Stimulated activated CD4-positive, alpha-beta T cell treated with anti-CD3 and anti-CD28 coated beads, TNF-alpha, amount 100 ng/mL, for 4 hours (primary cell): Measurements from ENCODE around the gene AFP.

ENCODE experiments used
- DNase-seq, 3 experiments: peaks; one replicate each; pipeline ENCODE4 v3.0.0-alpha.2; 2020; ENCODE audit warnings: low read depth in 3 of 3

The AFP gene

DNA sequence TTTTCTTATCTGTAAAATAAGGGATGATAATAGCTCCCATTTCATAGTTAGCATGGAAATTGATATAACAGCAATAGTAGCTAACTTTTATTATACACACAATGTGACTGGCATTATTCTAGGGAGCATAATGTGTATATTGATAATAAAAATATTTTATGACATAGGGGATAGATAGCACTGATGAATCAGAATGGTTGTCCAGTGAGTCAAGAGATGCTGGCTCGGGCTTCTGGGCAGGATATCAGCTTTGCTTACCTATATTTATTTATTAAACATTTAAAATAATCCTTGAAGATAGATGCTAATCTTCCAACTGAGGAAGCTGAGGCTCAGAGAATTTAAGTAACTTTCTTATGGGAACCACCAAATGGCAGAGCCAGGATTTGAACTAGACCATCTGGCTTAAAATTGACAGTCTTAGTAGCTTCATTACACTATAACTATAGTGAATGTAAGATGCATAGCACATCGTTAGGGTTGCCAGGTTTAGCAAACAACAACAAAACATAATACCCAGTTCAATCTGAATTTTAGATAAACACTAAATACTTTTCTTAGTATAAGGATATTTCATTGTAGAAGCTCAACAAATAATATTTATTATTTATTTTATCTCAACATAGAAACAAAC is 2.7 kb downstream of the AFP start:
- DNase-seq, result no peak

DNA sequence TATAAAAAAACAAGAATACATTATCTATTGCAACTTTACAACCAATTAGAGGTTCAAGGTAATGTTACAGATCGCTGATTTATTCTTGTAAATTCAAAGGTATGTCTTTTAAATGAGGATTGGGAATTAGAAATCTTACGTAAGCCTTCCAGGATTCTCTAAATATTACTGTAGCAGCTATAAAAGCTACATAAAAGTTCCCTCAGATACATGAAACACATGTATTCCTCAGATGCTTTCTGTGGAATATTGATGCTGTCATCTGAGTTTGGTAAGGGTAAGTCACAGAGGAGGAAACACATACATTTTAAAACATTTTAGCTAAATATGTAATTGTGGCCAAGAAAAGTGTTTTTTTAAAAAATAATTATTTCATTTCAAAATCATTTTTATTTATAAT is 3.4 kb downstream of the AFP start:
- no peak for DNase-seq

DNA sequence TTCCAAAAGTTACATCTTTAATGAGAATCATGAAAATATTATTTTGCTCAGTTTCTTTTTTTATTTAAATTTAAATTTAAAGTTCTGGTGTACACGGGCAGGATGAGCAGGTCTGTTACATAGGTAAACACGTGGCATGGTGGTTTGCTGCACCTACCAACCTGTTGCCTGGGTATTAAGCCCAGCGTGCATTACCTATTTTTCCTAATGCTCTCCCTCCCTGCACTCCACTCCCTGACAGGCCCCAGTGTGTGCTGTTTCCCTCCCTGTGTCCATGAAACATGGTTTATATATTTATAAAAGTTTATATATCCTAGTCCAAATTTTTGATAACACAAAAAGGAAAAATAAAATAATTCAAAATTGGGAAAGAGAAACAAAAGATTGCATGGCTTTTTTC is 4.0 kb downstream of the AFP start:
- no peak for DNase-seq

DNA sequence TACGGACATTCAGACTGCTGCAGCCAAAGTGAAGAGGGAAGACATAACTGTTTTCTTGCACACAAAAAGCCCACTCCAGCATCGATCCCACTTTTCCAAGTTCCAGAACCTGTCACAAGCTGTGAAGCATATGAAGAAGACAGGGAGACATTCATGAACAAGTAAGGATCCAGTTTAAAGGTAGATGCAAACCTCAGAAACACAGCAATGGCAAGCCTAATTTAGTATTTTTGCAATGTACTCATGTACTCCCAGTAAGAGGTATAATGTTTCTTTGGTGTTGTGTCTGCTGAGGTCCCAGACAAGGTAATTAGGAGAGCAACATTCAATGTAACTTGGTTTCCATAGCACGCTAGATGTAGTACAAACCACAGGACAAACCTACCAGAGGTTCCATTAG is 4.6 kb downstream of the AFP start:
- no peak for DNase-seq

DNA sequence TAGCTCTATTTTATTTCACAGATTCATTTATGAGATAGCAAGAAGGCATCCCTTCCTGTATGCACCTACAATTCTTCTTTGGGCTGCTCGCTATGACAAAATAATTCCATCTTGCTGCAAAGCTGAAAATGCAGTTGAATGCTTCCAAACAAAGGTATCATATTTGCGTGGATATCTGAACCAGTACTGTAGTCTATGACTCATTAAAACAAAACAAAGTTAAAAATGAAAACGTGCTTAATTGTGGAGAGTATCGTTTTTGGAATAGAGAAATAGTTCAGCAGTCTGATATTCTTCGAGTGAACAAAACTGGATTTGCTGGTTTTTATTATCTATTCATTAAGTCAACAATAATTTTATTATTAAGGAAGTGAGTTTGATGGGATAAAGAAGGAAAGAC is 6.3 kb downstream of the AFP start:
- DNase-seq, result no peak

DNA sequence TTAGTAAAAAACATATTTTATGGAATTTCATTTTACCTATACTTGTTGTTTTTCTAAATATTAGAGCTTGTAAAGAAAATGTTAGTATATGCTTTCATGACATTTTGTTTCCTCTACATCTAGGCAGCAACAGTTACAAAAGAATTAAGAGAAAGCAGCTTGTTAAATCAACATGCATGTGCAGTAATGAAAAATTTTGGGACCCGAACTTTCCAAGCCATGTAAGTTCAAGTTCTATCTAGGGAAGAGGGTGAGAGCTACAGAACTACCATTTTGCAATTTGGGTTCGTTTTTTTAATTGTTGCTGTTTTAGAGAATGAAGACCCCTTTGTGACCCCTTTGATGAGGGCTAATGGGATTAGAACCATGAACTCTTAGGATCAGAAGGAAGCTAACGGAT is 7.2 kb downstream of the AFP start:
- DNase-seq, result no peak

DNA sequence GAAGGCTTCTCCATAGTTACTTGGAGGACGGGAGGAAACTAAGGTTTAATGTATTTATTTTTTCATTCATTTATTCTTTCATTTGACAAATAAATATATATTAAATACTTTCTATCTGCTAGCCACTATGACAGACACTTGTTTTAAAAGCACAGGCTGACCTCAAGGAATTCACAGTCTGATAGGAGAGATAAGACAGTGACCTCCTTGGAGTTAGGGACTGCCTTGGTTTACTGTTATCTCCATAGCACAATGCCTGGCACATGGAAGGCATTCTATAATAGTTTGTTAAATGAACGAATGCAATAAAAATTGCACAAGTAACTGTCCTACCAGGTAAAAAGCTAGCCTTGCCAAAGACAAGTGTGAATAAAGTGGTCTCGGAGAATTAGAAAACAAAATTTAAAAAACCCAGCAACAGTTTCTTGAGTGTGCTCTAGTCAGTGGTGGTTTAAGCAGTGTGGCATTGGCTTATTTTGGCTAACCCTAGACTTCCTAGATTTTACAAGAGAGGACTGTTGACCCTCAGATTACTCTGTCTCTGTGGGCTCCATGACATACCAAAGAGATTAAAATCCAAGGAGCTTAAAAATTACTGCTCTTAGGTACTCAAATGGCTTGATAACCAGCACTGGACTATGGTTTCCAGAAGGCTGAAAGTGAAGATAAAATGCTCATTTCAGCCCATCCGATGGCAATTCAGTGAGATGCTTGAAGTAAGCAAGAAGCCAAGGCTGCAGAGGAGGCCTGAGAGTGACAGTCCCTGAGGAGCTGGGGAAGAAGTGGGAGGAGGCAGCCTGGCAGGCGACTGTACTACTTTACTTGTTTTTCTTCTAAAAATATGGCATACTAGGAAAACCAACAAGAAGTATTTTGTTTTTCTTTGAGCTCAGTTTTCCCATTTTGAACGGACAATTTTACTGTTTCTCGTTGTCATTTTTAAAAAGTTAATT is 9.6 kb downstream of the AFP start:
- no peak for DNase-seq

DNA sequence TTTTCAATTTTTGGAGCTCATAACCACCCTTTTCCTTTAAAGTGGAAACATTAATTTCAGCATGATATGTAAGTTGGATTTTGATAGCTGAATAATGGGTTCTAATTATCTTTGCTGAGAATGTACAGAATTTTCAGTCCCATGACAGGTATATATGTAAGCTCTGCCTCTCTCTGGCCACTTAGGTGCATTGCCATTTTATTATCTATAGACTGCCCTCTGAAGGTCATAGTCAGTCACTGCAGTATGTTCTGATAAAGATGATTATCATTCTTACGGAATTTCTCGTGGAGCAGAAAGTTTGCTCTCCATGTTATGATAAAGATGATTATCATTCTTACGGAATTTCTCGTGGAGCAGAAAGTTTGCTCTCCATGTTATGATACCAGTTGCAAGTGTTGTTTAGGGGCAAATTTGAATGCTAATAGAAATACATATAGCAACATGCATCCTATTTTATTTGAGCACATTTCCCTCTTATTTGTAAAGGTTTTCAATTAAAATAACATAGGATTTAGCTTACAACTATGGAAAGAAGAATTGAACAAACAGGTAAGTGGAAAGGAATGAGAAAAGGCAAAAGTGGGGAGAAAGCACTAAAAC is 10.4 kb downstream of the AFP start:
- no peak for DNase-seq

DNA sequence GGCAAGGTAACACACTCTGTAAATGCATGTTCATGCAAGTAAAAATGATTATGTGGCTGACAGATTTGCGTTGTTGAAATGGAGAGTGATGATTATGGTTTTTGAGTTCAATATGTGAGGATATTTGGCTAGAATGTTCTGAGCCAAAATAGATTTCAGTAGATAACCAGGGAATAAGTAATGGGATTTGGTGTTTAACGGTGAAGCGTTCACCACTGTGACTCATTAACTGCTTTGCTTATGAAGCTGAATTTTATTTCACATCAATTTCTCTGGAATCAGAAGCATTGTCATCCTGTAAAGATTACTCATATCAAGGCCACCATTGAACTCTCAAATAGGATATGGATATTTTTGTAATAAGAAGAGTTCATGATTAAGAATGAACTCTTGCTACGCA is 11.7 kb downstream of the AFP start:
- DNase-seq, result no peak

DNA sequence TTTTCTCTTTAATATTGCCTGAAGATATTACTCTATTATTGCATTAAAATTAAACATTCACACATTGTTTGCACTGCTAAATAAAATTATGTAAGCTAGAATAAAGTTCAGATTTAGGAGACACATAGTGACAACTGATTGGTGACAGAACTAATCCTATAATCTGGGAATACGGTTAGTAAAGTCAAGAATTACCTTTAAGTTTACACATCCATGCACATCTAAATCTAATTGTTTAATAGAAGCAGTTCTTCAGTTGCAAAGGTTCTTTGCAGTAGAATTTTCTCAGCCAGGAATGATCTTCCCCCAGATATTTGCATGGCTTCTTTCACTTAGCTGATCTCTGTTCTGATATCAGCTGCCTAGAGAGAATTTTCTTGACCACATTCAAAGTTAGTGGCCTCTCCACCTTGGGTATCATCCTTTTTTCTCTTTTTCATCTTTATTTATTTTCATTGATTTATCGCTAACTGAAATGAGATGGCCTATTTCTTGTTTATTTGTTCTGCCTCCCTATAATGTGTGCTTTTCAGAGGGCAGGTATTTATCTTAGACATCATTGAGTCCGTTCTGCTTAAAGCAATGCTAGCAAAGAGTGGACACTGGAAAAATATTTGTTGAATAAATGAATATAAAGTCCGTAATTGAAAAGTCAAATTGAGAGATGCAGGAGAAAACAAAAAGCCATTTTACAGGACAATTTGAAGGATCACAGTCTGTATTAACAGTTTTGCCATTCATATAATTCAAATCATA is 12.6 kb downstream of the AFP start:
- no peak for DNase-seq

DNA sequence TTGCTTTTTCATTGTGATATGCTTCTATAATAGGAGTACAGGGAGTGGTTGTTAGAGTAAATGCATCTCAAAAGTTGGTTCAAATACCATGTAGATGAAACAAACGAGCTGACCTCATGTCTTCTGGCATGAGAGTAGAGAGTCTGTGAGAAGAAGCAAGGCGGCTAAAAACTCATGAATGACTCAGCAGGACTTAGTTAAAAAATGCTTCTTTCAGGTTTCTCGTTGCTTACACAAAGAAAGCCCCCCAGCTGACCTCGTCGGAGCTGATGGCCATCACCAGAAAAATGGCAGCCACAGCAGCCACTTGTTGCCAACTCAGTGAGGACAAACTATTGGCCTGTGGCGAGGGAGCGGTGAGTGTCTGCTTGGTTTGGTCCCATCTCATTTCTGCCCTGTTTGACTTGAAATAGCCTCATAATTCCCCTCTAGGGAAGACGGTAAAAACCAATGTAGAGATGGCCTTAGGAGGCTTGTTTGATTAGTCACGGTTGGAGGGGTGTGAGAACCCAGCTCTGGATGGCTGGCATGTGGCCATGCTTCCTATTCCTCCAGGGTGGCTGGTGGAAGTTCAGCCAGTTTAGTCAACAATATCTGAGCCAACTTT is 14.5 kb downstream of the AFP start:
- no peak for DNase-seq

DNA sequence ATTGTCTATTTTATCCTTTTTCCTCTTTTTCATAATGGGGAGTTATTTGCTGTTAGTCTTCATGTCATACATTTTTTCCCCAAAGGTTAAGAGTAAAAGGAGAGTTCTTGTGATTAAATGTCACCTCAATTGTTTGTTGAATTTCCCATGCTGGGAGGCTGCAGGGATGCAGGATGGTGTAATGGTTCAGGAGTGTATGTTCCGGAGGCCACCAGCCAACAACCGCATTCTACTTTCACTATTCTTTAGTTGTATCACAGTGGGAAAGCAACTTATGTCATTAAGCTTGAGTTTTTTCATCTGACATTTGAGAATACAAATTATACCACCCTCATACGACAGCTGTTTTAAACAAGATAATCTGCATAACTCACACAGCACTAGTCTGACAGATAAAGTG is 15.4 kb downstream of the AFP start:
- DNase-seq, result no peak

DNA sequence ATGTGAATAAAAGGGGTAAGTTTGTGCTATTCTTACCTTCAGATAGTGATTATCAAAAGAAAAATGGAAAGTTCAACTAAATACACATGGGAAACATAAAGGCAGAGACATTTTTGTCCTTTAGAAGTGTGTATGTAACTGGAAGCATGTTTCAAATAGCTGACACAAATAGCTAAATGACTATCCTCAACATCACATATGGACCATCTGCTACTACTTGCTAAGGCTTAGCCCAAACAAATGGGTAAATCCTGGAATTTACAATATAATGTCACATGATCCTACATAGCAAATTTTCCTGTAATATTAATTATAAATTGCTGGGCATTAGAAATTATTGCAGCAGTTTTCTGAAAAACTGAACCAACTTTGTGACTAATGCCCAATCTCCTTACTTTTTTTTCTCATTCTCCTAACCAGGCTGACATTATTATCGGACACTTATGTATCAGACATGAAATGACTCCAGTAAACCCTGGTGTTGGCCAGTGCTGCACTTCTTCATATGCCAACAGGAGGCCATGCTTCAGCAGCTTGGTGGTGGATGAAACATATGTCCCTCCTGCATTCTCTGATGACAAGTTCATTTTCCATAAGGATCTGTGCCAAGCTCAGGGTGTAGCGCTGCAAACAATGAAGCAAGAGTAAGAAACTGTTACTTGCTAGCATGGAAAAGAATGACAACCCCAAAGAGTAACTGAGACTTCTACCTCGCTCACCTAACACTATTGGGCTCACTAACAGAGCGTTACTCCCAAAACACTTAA is 16.1 kb downstream of the AFP start:
- DNase-seq, result no peak

DNA sequence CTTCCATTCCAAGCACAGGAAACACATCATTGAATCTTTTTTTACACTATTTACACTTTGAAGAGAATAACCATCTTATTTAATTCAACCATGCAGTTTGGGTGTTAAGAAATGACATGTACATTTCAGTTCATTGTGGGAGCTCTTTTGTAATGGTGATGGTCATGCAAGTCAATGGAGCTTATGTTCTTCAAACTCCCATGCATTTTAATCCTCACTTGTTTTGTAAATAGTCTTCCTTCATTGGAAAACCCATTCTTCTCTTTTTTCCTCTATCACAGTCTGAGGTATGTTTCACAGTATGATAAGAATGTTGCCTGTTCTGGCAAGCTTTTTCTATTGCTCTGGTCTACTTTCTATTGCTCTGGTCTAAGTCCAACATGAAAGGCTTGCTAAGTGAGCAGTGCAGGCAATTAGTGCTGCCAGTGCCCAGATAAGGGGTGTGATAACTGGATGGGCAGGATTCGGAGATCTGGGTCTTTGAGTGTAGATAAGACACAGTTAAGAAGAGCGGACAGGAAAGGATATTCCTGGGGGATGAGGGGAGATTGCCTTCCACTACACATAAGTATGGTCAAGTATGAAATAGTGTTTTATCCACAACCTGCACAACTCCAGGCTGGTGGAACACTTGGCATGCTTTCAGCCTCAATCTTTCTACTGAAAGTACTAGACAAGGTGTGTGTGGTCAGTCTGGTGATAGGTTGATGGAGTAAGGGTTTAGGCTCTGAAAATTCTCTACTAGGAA is 17.1 kb downstream of the AFP start:
- DNase-seq, result no peak

DNA sequence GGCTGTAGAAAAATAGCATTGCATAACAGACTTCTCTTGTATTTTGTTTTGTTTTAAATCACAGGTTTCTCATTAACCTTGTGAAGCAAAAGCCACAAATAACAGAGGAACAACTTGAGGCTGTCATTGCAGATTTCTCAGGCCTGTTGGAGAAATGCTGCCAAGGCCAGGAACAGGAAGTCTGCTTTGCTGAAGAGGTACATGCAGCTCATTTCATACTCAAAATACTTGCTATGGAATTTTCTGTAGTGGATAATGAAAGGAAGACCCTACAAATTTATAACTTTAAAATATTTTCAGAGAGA is 17.6 kb downstream of the AFP start:
- DNase-seq, result no peak

DNA sequence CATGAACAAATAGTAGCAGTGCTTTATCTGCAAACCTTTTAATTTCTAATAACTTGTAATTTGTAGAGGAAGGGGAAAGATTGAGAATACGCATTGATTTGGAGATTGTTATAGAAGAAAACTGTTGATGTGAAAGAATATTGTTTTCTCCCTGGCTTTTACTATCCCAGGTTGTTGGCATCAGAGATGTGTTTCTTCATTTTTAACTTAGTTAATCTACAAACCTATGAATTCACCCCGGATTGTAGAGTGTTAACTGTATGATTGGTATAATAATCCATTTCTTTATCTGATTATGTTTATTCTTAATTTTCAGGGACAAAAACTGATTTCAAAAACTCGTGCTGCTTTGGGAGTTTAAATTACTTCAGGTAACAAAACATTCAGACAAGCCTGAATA is 18.9 kb downstream of the AFP start:
- no peak for DNase-seq

DNA sequence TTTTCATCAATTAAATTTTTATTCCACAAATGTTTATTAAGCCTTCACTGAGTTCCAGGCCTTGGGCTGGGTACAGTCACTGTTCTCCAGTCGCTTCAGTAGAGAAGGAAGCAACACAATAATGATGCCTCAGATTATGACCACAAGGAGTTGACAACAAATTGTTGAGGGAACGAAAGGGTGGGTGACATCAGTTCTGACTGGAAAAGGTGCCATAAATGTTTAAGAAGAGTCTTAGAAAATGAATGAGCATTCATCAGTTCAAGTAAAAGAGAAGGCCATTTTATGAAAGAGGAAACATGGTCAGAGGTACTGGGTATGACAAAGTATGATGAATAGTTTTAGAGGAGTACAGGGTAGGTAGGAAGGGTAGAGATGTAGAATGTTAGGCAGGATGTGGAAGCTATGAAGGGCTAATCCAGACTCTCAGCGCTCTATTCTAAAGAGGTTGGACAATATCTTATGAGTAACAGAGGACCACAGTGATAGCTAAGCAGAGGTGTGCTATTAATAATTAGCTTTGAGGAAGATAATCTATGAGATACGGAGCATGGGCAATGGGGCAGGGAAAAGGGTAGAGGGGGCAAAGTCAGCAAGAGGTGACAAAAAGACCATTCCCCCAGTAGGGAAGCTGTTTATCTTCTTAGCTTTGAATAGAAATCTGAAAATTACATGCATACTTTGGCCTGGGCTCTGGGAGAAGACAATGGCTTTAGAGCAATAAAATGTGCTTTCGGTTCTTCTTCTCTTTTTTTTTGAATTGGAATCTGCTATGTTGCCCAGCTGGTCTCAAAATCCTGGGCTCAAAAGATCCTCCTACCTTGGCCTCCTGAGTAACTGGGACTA is 20.4 kb downstream of the AFP start:
- no peak for DNase-seq

DNA sequence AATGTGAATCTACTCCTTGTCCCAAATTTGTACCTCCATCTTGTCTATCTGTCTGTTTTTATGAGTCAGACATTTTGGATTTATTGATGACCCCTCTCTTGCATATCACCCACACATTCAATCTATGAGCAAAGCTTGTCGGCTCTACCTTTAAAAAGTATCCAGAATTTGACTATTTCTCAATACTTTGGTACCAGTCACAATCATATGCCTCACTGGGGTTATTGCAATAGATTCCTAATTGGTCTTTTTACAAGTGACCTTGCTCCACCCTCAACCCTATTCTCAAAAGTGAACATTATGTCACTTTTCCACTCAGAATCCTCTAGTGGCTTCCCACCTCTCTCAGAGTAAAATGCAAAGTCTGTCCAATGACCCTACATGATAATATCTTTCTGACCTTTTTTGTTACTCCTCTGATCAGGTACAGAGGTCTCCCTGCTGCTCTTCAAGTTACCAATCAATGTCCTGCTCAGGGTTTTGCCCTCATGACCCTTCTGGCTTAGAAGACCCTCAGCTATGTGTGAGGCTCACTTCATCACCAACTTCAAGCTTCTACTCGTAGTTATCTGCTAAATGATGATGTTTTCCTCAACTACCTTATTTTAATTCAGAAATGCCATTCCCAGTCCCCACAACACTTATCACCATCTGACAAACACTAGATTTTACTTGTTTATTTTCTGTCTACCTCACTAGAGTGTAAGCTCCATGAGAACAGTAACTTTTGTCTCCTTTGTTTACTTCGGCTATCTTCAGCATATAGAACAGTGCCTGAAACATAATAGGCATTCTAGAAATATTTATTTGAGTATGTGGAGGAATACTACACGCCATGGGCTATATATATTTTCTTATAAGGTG is 22.4 kb downstream of the AFP start:
- DNase-seq, result no peak

DNA sequence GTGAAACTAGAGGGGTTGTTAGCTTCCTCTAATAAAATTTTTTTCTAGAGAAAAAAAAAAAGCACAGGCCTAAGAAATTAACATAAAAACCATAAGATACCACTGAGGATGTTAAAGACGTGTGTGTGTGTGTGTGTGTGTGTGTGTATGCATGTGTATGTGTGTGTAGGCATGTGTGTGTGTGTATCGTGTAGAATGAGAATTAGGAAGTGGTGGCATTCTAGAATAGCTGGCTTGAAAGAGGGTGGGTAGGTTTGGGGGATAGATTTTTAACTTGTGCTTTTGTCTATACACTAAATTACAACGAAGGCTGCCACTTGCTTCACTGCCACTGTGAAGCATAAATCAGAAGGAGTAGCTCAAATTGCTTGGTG is 23.0 kb downstream of the AFP start:
- DNase-seq, result no peak
